WI38 (cell line): ENCODE results near the gene COL7A1.
"Not testable (repeated sequence)": the region's sequence is repeated elsewhere in the genome, so short reads cannot be mapped to it uniquely, and the experiment has no call there.

Source experiments
- H3K4me3 ChIP-seq: 2 replicates; pipeline ENCODE4 v1.5.1; 2011; ENCODE audit warnings: low read depth, mild to moderate bottlenecking, control low read depth, low read length
- TF ChIP-seq, protein P1 (sequence below): IDR thresholded peaks from 2 replicates; pipeline ENCODE4 v1.5.1; 2012; ENCODE audit warnings: low read depth, mild to moderate bottlenecking, control low read depth, low read length

The COL7A1 gene

DNA sequence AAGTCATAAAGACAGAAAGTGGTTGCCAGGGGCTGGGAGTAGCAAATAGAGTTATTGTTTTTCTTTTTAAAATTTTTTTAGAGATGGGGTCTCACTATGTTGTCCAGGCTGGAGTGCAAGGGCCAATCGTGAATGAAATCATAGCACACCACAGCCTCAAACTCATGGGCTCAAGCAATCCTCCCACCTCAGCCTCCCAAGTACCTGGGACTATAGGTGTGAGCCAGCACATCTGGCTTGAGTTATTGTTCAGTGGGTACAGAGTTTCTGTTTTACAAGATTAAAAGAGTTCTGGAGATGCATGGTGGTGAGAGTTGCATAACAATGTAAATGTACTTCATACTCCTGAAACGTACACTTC is 62.2 kb downstream of the COL7A1 start:
- TF ChIP-seq, protein P1, sequence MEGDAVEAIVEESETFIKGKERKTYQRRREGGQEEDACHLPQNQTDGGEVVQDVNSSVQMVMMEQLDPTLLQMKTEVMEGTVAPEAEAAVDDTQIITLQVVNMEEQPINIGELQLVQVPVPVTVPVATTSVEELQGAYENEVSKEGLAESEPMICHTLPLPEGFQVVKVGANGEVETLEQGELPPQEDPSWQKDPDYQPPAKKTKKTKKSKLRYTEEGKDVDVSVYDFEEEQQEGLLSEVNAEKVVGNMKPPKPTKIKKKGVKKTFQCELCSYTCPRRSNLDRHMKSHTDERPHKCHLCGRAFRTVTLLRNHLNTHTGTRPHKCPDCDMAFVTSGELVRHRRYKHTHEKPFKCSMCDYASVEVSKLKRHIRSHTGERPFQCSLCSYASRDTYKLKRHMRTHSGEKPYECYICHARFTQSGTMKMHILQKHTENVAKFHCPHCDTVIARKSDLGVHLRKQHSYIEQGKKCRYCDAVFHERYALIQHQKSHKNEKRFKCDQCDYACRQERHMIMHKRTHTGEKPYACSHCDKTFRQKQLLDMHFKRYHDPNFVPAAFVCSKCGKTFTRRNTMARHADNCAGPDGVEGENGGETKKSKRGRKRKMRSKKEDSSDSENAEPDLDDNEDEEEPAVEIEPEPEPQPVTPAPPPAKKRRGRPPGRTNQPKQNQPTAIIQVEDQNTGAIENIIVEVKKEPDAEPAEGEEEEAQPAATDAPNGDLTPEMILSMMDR, result no peak
- H3K4me3 ChIP-seq, result no peak overlapping the region

DNA sequence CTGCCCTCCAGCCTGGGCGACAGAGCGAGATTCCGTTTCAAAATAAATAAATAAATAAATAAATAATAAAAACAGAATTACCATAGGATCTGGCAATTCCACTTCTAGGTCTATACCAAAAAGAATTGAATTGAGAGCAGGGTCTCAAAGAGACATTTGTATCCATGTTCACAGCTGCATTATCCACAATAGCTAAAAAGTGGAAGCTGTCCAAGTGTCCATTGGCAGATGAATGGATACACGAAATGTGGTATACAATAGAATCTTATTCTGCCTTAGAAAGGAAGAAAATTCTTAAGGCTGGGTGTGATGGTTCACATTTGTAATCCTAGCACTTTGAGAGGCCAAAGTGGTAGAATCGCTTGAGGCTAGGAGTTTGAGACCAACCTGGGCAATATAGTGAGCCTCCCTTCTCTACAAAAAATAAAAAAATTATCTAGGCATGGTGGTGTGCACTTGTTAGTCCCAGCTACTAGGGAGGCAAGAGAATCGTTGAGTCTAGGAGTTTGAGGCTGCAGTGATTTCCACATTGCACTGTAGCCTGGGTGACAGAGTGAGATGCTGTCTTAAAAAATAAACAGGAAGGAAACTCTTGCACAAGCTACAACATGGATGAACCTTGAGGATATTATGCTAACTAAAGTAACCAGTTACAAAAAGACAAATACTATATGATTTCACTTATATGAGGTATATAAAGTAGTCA is 62.7 kb downstream of the COL7A1 start:
- H3K4me3 ChIP-seq, result no peak overlapping the region
- TF ChIP-seq, protein P1, result no peak

DNA sequence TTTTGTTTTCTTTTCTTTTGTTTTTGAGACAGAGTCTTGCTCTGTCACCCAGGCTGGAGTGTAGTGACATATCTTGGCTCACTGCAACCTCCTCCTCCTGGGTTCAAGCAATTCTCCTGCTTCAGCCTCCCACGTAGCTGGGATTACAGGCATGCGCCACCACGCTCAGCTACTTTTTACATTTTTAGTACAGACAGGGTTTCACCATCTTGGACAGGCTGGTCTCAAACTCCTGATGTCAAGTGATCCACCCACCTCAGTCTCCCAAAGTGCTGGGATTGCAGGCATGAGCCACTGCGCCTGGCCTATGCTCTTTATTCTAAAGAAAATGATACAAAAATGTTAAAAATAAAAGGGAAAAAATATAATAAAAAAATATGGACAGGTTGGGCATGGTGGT is 64.4 kb downstream of the COL7A1 start:
- H3K4me3 ChIP-seq, result not testable (repeated sequence)

DNA sequence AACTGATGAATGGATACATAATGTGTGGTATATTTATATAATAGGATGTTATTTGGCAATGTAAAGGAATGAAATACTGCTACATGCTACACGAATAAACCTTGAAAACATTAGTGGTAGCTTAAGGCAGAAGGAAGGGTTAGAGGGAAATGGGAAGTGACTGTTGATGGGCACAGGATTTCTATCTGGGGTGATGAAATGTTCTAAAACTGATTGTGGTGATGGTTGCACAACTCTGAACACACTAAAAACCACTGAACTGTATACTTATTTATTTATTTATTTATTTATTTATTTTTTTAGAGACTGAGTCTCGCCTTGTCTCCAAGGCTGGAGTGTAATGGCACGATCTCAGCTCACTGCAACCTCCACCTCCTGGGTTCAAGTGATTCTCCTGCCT is 66.4 kb downstream of the COL7A1 start:
- TF ChIP-seq, protein P1, result no peak

DNA sequence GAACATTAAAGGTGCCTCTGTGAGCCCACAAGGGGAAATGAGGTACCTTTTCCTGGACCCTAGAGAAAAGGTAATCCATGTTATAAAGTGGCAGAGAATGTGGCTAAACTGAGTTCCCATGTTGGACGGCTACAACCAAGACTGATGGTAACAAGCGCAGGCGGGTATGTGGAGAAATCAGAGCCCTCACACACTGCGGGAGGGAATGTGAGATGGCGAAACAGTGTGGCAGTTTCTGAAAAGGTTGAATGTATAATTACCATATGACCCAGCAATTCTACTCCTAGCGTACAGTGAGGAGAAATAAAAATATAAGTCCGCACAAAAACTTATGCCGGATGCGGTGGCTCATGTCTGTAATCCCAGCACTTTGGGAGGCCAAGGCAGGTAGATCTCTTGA is 67.1 kb downstream of the COL7A1 start:
- no peak overlapping the region for H3K4me3 ChIP-seq
- TF ChIP-seq, protein P1, result no peak

More for the DNA sequence above, 66.4 kb downstream of the COL7A1 start:
- no peak overlapping the region for H3K4me3 ChIP-seq

DNA sequence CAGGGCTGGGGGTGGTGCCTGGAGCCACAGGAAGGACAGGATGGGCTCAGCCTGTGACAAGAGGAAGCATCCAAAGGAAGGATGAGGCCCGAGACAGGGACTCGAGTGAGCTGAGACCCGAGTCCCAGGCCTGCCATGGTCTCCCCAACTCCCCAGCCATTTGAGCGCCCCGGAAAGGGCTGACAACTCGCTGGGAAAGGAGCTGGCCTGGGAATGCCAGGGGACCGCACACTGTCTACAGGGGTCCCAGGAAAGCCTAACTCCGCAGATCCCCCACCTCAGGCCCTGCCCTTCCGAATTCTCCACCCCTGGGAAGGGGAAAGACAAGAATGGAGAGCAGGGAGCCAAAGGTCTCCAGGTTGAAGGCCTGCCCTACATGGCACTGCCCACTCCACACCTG is 70.2 kb downstream of the COL7A1 start:
- TF ChIP-seq, protein P1, result no peak
- no peak overlapping the region for H3K4me3 ChIP-seq

DNA sequence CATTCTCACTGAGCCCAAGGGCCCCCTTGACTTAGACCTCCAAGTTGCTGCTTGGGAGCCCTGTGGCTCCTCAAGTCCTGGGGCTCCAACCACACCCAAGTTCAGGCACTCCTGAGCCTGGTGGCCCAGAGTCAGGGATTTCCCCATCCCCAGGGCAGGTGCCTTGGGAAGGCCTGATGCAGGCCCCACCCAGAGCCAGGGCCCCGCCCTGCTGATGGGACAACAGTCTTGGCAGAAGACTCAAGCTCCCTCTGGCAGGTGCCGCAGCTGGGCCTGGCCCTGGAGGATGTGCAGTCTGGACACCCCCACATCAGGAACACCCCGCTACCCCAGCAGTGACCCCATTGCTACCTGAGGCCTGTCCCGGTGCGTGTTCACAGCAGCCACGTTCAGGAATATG is 73.5 kb downstream of the COL7A1 start:
- H3K4me3 ChIP-seq, result no peak overlapping the region
- TF ChIP-seq, protein P1, result no peak

DNA sequence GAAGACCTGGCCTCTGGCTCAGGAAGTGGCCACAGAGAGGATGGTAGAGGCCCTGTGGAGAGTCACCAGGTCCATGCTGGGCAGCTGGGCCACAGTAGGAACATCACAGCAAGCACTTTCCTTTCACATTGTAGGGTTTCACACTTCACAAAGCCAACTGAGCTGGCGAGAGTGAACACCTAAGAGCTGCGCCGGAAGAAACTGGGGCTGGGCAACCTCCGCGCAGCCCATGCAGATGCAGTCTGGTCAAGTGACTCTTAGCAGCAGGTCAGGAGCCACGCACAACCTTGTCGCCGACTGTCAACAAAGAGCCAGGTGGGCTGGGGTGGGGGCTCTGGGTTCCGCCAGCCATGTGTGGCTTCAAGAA is 75.9 kb downstream of the COL7A1 start:
- H3K4me3 ChIP-seq, result no peak overlapping the region
- TF ChIP-seq, protein P1, result no peak
